ENCODE data around the gene CD6.

GRCh38 chr11:60968223-60968622, 3.3 kb upstream of the CD6 start:
- TF ChIP-seq EZH2 (IDR thresholded peaks at IDR 0.05; ENCODE audit: low read length), result no peak
- TF ChIP-seq, protein P1, sequence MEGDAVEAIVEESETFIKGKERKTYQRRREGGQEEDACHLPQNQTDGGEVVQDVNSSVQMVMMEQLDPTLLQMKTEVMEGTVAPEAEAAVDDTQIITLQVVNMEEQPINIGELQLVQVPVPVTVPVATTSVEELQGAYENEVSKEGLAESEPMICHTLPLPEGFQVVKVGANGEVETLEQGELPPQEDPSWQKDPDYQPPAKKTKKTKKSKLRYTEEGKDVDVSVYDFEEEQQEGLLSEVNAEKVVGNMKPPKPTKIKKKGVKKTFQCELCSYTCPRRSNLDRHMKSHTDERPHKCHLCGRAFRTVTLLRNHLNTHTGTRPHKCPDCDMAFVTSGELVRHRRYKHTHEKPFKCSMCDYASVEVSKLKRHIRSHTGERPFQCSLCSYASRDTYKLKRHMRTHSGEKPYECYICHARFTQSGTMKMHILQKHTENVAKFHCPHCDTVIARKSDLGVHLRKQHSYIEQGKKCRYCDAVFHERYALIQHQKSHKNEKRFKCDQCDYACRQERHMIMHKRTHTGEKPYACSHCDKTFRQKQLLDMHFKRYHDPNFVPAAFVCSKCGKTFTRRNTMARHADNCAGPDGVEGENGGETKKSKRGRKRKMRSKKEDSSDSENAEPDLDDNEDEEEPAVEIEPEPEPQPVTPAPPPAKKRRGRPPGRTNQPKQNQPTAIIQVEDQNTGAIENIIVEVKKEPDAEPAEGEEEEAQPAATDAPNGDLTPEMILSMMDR (optimal IDR thresholded peaks at IDR 0.05 in 1 of 3, IDR thresholded peaks at IDR 0.05 in 1 of 3, conservative IDR thresholded peaks at IDR 0.05 in 1 of 3; ENCODE audit: extremely low read depth in 1 of 3, insufficient read depth in 2 of 3, low read length in 3 of 3), result no peak

Measured in keratinocyte (primary cell).